Amygdala (tissue), 56 donors: Measurements from ENCODE around the gene STEAP3.
A peak's percentile ranks its signal among the peaks of the same experiment; 100 is the strongest.

Experiments used
- DNase-seq, 56 donors: peaks; one replicate each; lab custom pipeline; 2025; lab: John Stamatoyannopoulos, UW

The STEAP3 gene

GRCh38 chr2:119224391-119225104 lies 914 bp downstream of the STEAP3 start:
- DNase-seq = no peak

GRCh38 chr2:119225105-119225865 lies 1.7 kb downstream of the STEAP3 start:
- DNase-seq = no peak

GRCh38 chr2:119225926-119226325 lies 2.3 kb downstream of the STEAP3 start:
- DNase-seq = no peak

GRCh38 chr2:119227346-119227745 lies 3.7 kb downstream of the STEAP3 start:
- DNase-seq = no peak

- DNase-seq = no peak
These were observed 4.5 kb downstream of the STEAP3 start for GRCh38 chr2:119228136-119228535.

GRCh38 chr2:119228964-119229363 lies 5.3 kb downstream of the STEAP3 start:
- no peak for DNase-seq

GRCh38 chr2:119229716-119230115 lies 6.1 kb downstream of the STEAP3 start:
- DNase-seq = no peak

- DNase-seq = peak in 4 of 56 donors; percentile 10 to 25 (median 13)
These were observed 6.9 kb downstream of the STEAP3 start for GRCh38 chr2:119230219-119231185.

- DNase-seq = no peak
These were observed 8.5 kb downstream of the STEAP3 start for GRCh38 chr2:119231975-119232665.

GRCh38 chr2:119232666-119232993 lies 9.0 kb downstream of the STEAP3 start:
- DNase-seq = no peak

- DNase-seq = no peak
These were observed 9.8 kb downstream of the STEAP3 start for GRCh38 chr2:119233326-119234020.

- DNase-seq = peak in 3 of 56 donors; percentile 15 to 44 (median 20)
These were observed 10.7 kb downstream of the STEAP3 start for GRCh38 chr2:119234021-119235019.

GRCh38 chr2:119236796-119237195 lies 13.2 kb downstream of the STEAP3 start:
- no peak for DNase-seq

GRCh38 chr2:119240311-119241204 lies 16.9 kb downstream of the STEAP3 start:
- peak in 25 of 56 donors; percentile 9 to 66 (median 38) for DNase-seq

- DNase-seq = no peak
These were observed 17.5 kb downstream of the STEAP3 start for GRCh38 chr2:119241205-119241532.

GRCh38 chr2:119242276-119243119 lies 18.9 kb downstream of the STEAP3 start:
- no peak for DNase-seq

GRCh38 chr2:119243621-119244020 lies 20.0 kb downstream of the STEAP3 start:
- no peak for DNase-seq
